SK-N-SH (cell line): ENCODE results near the gene PDYN. TPM values are rescaled to one million over a fixed set of nuclear protein-coding genes. Genes with fewer than 3 reads are reported as not detected.
A peak's percentile ranks its signal among the peaks of the same experiment; 100 is the strongest.

Experiments
- CTCF ChIA-PET: fragments of 300-600, 350-600 bp; formaldehyde crosslinking; extraction: SDS; loops from one replicate; lab custom pipeline; 2021; lab: Yijun Ruan, JAX
- POLR2A ChIA-PET: fragments of 350-600 bp; sonication (Branson Sonifier 250); formaldehyde crosslinking; extraction: SDS; loops from one replicate; lab custom pipeline; 2020; ENCODE audit warnings: antibody characterized with exemption, inconsistent platforms; lab: Yijun Ruan, JAX
- DNase-seq: peaks from one replicate; pipeline ENCODE4 v3.0.0; 2012
- H2AFZ ChIP-seq: fragments of 200-600 bp; sonication (generic); 2 replicates; pipeline ENCODE4 v1.8.1; 2016; ENCODE audit warnings: antibody characterized with exemption, mild to moderate bottlenecking, low read depth
- H3F3A ChIP-seq: fragments of 200-600 bp; sonication (generic); replicated peaks from 2 replicates; pipeline ENCODE3; 2016; ENCODE audit warnings: antibody characterized with exemption, mild to moderate bottlenecking; ENCODE audit not compliant: insufficient read depth
- H3K27ac ChIP-seq, 2 experiments: fragments of 200-500 bp in 1 of 2; fragments of 200-600 bp in 1 of 2; sonication (Bioruptor generic) in 1 of 2; sonication (generic), shearing (Covaris generic) in 1 of 2; 2 replicates each; pipeline versions ENCODE4 v1.5.1 to v1.6.1; 2014 to 2016; ENCODE audit warnings: low read depth in 2 of 2, inconsistent platforms in 1 of 2, low read length in 1 of 2, mild to moderate bottlenecking in 1 of 2, mixed read lengths in 1 of 2
- H3K27me3 ChIP-seq: fragments of 200-600 bp; sonication (generic), shearing (Covaris generic); 2 replicates; pipeline ENCODE4 v1.6.1; 2016; ENCODE audit warnings: mixed run types; ENCODE audit not compliant: insufficient read depth
- H3K36me3 ChIP-seq, 2 experiments: fragments of 200-500 bp in 1 of 2; fragments of 200-600 bp in 1 of 2; sonication (Bioruptor generic) in 1 of 2; sonication (generic) in 1 of 2; replicated peaks in 1 of 2; 2 replicates each; pipeline versions ENCODE3 to v1.5.1; 2014 to 2016; ENCODE audit warnings: low read length in 1 of 2, mild to moderate bottlenecking in 1 of 2; ENCODE audit not compliant: insufficient read depth in 2 of 2, control insufficient read depth in 1 of 2
- H3K4me1 ChIP-seq, 2 experiments: fragments of 200-500 bp in 1 of 2; fragments of 200-600 bp in 1 of 2; sonication (Bioruptor generic) in 1 of 2; sonication (generic), shearing (Covaris generic) in 1 of 2; 2 replicates each; pipeline versions ENCODE4 v1.5.1 to v1.6.1; 2014 to 2016; ENCODE audit warnings: low read depth in 1 of 2, low read length in 1 of 2, mixed run types in 1 of 2; ENCODE audit not compliant: insufficient read depth in 2 of 2, control insufficient read depth in 1 of 2
- H3K4me2 ChIP-seq: fragments of 200-600 bp; sonication (generic), shearing (Covaris generic); 2 replicates; pipeline ENCODE4 v1.6.1; 2017; ENCODE audit warnings: mixed run types
- H3K4me3 ChIP-seq, 2 experiments: fragments of 200-500 bp in 1 of 2; fragments of 200-600 bp in 1 of 2; sonication (Bioruptor generic) in 1 of 2; sonication (generic), shearing (Covaris generic) in 1 of 2; 2 replicates each; pipeline versions ENCODE4 v1.5.1 to v1.8.1; 2014 to 2016; ENCODE audit warnings: low read depth in 2 of 2, inconsistent platforms in 1 of 2, low read length in 1 of 2, mild to moderate bottlenecking in 1 of 2, mixed read lengths in 1 of 2, moderate library complexity in 1 of 2
- H3K79me2 ChIP-seq: fragments of 200-600 bp; sonication (generic); 2 replicates; pipeline ENCODE4 v1.8.1; 2017; ENCODE audit warnings: mild to moderate bottlenecking; ENCODE audit not compliant: insufficient read depth
- H3K9ac ChIP-seq: fragments of 200-600 bp; sonication (generic); 2 replicates; pipeline ENCODE4 v1.6.1; 2017; ENCODE audit warnings: mixed run types
- H3K9me2 ChIP-seq: fragments of 200-600 bp; sonication (generic); 2 replicates; pipeline ENCODE4 v1.6.1; 2017; ENCODE audit warnings: mixed run types
- H3K9me3 ChIP-seq: fragments of 200-600 bp; sonication (generic); 2 replicates; pipeline ENCODE4 v1.6.1; 2017; ENCODE audit warnings: mixed run types, mild to moderate bottlenecking, moderate library complexity
- H4K20me1 ChIP-seq: fragments of 200-600 bp; sonication (generic); 2 replicates; pipeline ENCODE4 v1.6.1; 2017; ENCODE audit warnings: mild to moderate bottlenecking, mixed run types; ENCODE audit not compliant: insufficient read depth
- CHD2 ChIP-seq: fragments of 150-350 bp; IDR thresholded peaks from 2 replicates; pipeline ENCODE4 v1.6.1; 2018; ENCODE audit warnings: low read length; ENCODE audit not compliant: partially characterized antibody
- EP300 ChIP-seq, 2 experiments: IDR thresholded peaks; 2 replicates each; pipeline versions ENCODE4 v1.4.0 to v1.6.1; 2012; ENCODE audit warnings: borderline replicate concordance in 1 of 2, low read depth in 1 of 2, low read length in 1 of 2
- FOSL2 ChIP-seq: IDR thresholded peaks from 2 replicates; pipeline ENCODE4 v1.4.0; 2012; ENCODE audit warnings: low read depth, mild to moderate bottlenecking, moderate library complexity, borderline replicate concordance
- FOXM1 ChIP-seq: IDR thresholded peaks from 2 replicates; pipeline ENCODE4 v1.4.0; 2012; ENCODE audit warnings: low read depth, mild to moderate bottlenecking
- GABPA ChIP-seq: IDR thresholded peaks from 2 replicates; pipeline ENCODE4 v1.4.0; 2012; ENCODE audit warnings: low read depth, mild to moderate bottlenecking
- NFIC ChIP-seq: IDR thresholded peaks from 2 replicates; pipeline ENCODE4 v1.4.0; 2012; ENCODE audit warnings: borderline replicate concordance
- PBX3 ChIP-seq: IDR thresholded peaks from 2 replicates; pipeline ENCODE4; 2012
- POLR2AphosphoS5 ChIP-seq: IDR thresholded peaks from 2 replicates; pipeline ENCODE4 v1.6.1; 2012; ENCODE audit warnings: low read depth, low read length
- RAD21 ChIP-seq: IDR thresholded peaks from 2 replicates; pipeline ENCODE4 v1.6.1; 2012; ENCODE audit warnings: mild to moderate bottlenecking, low read length
- RXRA ChIP-seq: IDR thresholded peaks from 2 replicates; pipeline ENCODE4 v1.4.0; 2012; ENCODE audit warnings: low read depth, mild to moderate bottlenecking, borderline replicate concordance
- TCF12 ChIP-seq: IDR thresholded peaks from 2 replicates; pipeline ENCODE4 v1.4.0; 2012
- TEAD4 ChIP-seq: IDR thresholded peaks from 2 replicates; pipeline ENCODE4 v1.4.0; 2012; ENCODE audit warnings: mild to moderate bottlenecking, borderline replicate concordance; ENCODE audit not compliant: insufficient read depth
- ZBTB33 ChIP-seq: IDR thresholded peaks from 2 replicates; pipeline ENCODE4 v1.4.0; 2012; ENCODE audit warnings: low read depth, borderline replicate concordance
- WGBS: methylation state at CpG from one replicate; pipeline ENCODE4 v1.1.6; 2017; ENCODE audit warnings: low lambda C conversion rate; 5-methylcytosine and 5-hydroxymethylcytosine counted together
- polyA plus RNA-seq, 3 experiments: library from polyadenylated mRNA; depleted of rRNA; stranded (reverse); fragments of >200 nt; gene quantifications; 2 replicates each; pipeline ENCODE4 v1.2.3, GENCODE V29; 2012

PDYN gene
- polyA plus RNA-seq, 1 of the 3 experiments (the other 2 are of a cell fraction) = not detected

GRCh38 chr20:1987826-1988225, 6.0 kb downstream of the PDYN start:
- H2AFZ ChIP-seq = no peak overlapping the region
- 9% methylated on average over 3 of the region's 3 CpGs for WGBS
- no peaks in the 10 kb centered on the region for H3K9me2 ChIP-seq
- peak; percentile 8; the same call in 1 of the 2 replicates for TF ChIP-seq FOSL2
- no peak for TF ChIP-seq NFIC
- no peak for DNase-seq
- H3K4me1 ChIP-seq = no peaks in the 10 kb centered on the region
- H3K4me3 ChIP-seq = no peak overlapping the region
- H3K9ac ChIP-seq = no peak overlapping the region
- ChIA-PET CTCF (interaction anchor here (0.9 to 4.9 kb wide), 3 partner anchors 19 to 185 kb away, joined by 3 to 20 read pairs (median 5); no protein-coding TSS in a partner anchor), POLR2A (no interaction called here)
- H3K27me3 ChIP-seq = peaks cover 43% of the 10 kb centered on the region
- H3K9me3 ChIP-seq = no peaks in the 10 kb centered on the region
- H4K20me1 ChIP-seq = no peaks in the 10 kb centered on the region
- H3K4me2 ChIP-seq = no peak overlapping the region
- H3F3A ChIP-seq = no peaks in the 10 kb centered on the region
- no peak overlapping the region for H3K27ac ChIP-seq
- no peaks in the 10 kb centered on the region for H3K79me2 ChIP-seq
- no peaks in the 10 kb centered on the region for H3K36me3 ChIP-seq

GRCh38 chr20:1983301-1983700, 10.6 kb downstream of the PDYN start:
- Histone ChIP-seq H3K4me1 (no peaks in the 10 kb centered on the region), H3K4me3 (no peak overlapping the region), H3K27ac (no peak overlapping the region), H3K9me2 (no peaks in the 10 kb centered on the region), H3K27me3 (peaks cover 11% of the 10 kb centered on the region), H3K79me2 (no peaks in the 10 kb centered on the region), H3K36me3 (no peaks in the 10 kb centered on the region), H2AFZ (no peak overlapping the region), H4K20me1 (no peaks in the 10 kb centered on the region), H3K9ac (no peak overlapping the region), H3F3A (no peaks in the 10 kb centered on the region), H3K9me3 (no peaks in the 10 kb centered on the region), H3K4me2 (no peak overlapping the region)
- ChIA-PET POLR2A (no interaction called here), CTCF (interaction anchor here (1.5 to 4.9 kb wide), 4 partner anchors 18 to 224 kb away, joined by 3 to 20 read pairs (median 8); no protein-coding TSS in a partner anchor)
- TF ChIP-seq ZBTB33 (no peak), PBX3 (no peak), RXRA (no peak), RAD21 (no peak), TCF12 (no peak), POLR2AphosphoS5 (no peak), TEAD4 (no peak), FOSL2 (no peak), EP300 (IDR thresholded peaks at IDR 0.05; ENCODE audit: borderline replicate concordance in 1 of 2, low read depth in 1 of 2, low read length in 1 of 2) (no peak), FOXM1 (no peak), CHD2 (no peak), GABPA (no peak)
- no peak for DNase-seq
- 18% methylated on average over 4 of the region's 4 CpGs for WGBS
